ENCODE measurements around the gene MPDZ. TPM values are rescaled to one million over a fixed set of nuclear protein-coding genes. Genes with fewer than 3 reads are reported as not detected.

Gene MPDZ
- total and polyA plus RNA-seq, 2 of the 13 experiments (the other 11 are each of a cell fraction or from before 2014, with no cell fraction given) = 12.4 to 14.7 TPM

DNA sequence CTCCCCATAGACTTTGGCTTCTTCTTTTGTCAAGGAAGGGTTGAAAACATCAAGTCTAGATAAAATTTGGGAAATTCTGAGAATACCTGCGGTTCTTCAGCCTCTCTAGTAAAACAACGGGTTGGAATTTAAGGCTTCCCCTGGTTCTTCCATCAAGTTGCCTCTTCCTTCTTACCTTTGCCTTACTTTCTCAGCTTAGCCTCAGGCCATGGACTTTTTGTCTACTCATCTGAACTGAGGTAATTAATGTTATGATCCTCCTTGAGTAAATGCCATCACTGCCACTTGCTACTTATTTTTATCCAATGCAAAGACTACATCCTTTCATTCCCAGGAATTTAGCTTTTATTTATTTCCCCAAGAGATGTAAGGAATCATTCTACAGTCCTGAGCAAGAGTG lies 184.4 kb downstream of the MPDZ start:
- Histone ChIP-seq H3K4me1 (ENCODE audit: insufficient read depth, low read length) (no peaks in the 10 kb centered on the region), H3K9ac (ENCODE audit: insufficient read depth, low read depth, low read length) (no peak overlapping the region), H3K36me3 (replicated peaks in 1 of 2; ENCODE audit: control insufficient read depth in 1 of 2, insufficient read depth in 2 of 2, low read length in 2 of 2) (no peaks in the 10 kb centered on the region), H3K79me2 (ENCODE audit: insufficient read depth, low read length) (no peaks in the 10 kb centered on the region), H3K27ac (ENCODE audit: extremely low read length, insufficient read depth, low read length) (no peak overlapping the region), H3K9me3 (ENCODE audit: low read length) (no peaks in the 10 kb centered on the region), H3K27me3 (ENCODE audit: control insufficient read depth in 1 of 2, insufficient read depth in 2 of 2, low read length in 2 of 2) (no peaks in the 10 kb centered on the region), H3K4me2 (ENCODE audit: low read depth, low read length) (no peak overlapping the region), H4K20me1 (ENCODE audit: insufficient read depth, low read length) (no peaks in the 10 kb centered on the region), H2AFZ (ENCODE audit: low read length) (no peak overlapping the region), H3K4me3 (replicated peaks in 1 of 3; ENCODE audit: insufficient read depth in 1 of 3, low read depth in 2 of 3, low read length in 3 of 3) (no peak overlapping the region)
- DNase-seq (ENCODE audit: low spot score) (no peak), FAIRE-seq (no peak), ATAC-seq (no peak)
- intact Hi-C loops (cut with micrococcal nuclease; ENCODE audit: unreplicated experiment) (no loop called here), in situ Hi-C loops (cut with HindIII; ENCODE audit: extremely low pct_ligation_motif_present, low pct_unique_long_range_greater_than_20kb) (loop anchor here (10.0 kb wide), 1 partner anchor 380 kb away; no protein-coding TSS in a partner anchor)
- TF ChIP-seq, protein P1, sequence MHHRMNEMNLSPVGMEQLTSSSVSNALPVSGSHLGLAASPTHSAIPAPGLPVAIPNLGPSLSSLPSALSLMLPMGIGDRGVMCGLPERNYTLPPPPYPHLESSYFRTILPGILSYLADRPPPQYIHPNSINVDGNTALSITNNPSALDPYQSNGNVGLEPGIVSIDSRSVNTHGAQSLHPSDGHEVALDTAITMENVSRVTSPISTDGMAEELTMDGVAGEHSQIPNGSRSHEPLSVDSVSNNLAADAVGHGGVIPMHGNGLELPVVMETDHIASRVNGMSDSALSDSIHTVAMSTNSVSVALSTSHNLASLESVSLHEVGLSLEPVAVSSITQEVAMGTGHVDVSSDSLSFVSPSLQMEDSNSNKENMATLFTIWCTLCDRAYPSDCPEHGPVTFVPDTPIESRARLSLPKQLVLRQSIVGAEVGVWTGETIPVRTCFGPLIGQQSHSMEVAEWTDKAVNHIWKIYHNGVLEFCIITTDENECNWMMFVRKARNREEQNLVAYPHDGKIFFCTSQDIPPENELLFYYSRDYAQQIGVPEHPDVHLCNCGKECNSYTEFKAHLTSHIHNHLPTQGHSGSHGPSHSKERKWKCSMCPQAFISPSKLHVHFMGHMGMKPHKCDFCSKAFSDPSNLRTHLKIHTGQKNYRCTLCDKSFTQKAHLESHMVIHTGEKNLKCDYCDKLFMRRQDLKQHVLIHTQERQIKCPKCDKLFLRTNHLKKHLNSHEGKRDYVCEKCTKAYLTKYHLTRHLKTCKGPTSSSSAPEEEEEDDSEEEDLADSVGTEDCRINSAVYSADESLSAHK (CRISPR knock-in tag; IDR thresholded peaks at IDR 0.05; ENCODE audit: borderline replicate concordance) = no peak
- TF ChIP-seq ZNF644 (CRISPR knock-in tag; IDR thresholded peaks at IDR 0.05; ENCODE audit: low read depth) (no peak), ZBTB42 (CRISPR knock-in tag; IDR thresholded peaks at IDR 0.05) (no peak), HMG20A (CRISPR knock-in tag; IDR thresholded peaks at IDR 0.05; ENCODE audit: borderline replicate concordance) (no peak), ZKSCAN8 (CRISPR knock-in tag; IDR thresholded peaks at IDR 0.05; ENCODE audit: borderline replicate concordance) (no peak), ZEB1 (IDR thresholded peaks at IDR 0.05; ENCODE audit: insufficient replicate concordance, low read depth) (no peak), SYNCRIP (IDR thresholded peaks at IDR 0.05; ENCODE audit: insufficient read depth, low read depth, low read length) (no peak), ZNF124 (CRISPR knock-in tag; IDR thresholded peaks at IDR 0.05) (no peak), CBFB (CRISPR knock-in tag; IDR thresholded peaks at IDR 0.05) (no peak), ZBTB7B (CRISPR knock-in tag; IDR thresholded peaks at IDR 0.05) (no peak), ZNF484 (CRISPR knock-in tag; IDR thresholded peaks at IDR 0.05; ENCODE audit: borderline replicate concordance, low read depth) (no peak)
- TF ChIP-seq, protein P2, sequence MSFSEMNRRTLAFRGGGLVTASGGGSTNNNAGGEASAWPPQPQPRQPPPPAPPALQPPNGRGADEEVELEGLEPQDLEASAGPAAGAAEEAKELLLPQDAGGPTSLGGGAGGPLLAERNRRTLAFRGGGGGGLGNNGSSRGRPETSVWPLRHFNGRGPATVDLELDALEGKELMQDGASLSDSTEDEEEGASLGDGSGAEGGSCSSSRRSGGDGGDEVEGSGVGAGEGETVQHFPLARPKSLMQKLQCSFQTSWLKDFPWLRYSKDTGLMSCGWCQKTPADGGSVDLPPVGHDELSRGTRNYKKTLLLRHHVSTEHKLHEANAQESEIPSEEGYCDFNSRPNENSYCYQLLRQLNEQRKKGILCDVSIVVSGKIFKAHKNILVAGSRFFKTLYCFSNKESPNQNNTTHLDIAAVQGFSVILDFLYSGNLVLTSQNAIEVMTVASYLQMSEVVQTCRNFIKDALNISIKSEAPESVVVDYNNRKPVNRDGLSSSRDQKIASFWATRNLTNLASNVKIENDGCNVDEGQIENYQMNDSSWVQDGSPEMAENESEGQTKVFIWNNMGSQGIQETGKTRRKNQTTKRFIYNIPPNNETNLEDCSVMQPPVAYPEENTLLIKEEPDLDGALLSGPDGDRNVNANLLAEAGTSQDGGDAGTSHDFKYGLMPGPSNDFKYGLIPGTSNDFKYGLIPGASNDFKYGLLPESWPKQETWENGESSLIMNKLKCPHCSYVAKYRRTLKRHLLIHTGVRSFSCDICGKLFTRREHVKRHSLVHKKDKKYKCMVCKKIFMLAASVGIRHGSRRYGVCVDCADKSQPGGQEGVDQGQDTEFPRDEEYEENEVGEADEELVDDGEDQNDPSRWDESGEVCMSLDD (CRISPR knock-in tag; IDR thresholded peaks at IDR 0.05; ENCODE audit: borderline replicate concordance) = no peak
- WGBS (ENCODE audit: low lambda C conversion rate) = 61% methylated on average over 2 of the region's 2 CpGs
- CTCF ChIA-PET (ENCODE audit: low intra/inter-chr PET ratio, low total read pairs) = no interaction called here
- POLR2A ChIA-PET = no interaction called here
- no TSS peak for BruUV-seq (replicated peaks)
